HepG2 (cell line): ENCODE data around the gene B3GNT9. TPM values are rescaled to one million over a fixed set of nuclear protein-coding genes. Genes with fewer than 3 reads are reported as not detected.

ENCODE experiments used
- CAMTA2 ChIP-seq: sonication (generic); formaldehyde crosslinking; IDR thresholded peaks from 2 replicates; pipeline ENCODE4 v1.4.0; 2020; ENCODE audit warnings: mild to moderate bottlenecking, missing genetic modification reagents, borderline replicate concordance
- CREB3 ChIP-seq: sonication (generic); formaldehyde crosslinking; IDR thresholded peaks from 2 replicates; pipeline ENCODE4 v1.5.0; 2020; ENCODE audit warnings: missing genetic modification reagents
- DPF2 ChIP-seq: sonication (generic); formaldehyde crosslinking; IDR thresholded peaks from 2 replicates; pipeline ENCODE4 v1.4.0; 2020; ENCODE audit warnings: mild to moderate bottlenecking, low read depth, missing genetic modification reagents, borderline replicate concordance
- IKZF5 ChIP-seq: IDR thresholded peaks from 2 replicates; pipeline ENCODE4 v1.6.1; 2018; ENCODE audit warnings: missing genetic modification reagents, mild to moderate bottlenecking, missing compliant biosample characterization
- ISL2 ChIP-seq: sonication (generic); formaldehyde crosslinking; IDR thresholded peaks from 2 replicates; pipeline ENCODE4 v1.5.0; 2020; ENCODE audit warnings: missing genetic modification reagents
- JUND ChIP-seq: sonication (generic); formaldehyde crosslinking; IDR thresholded peaks from 2 replicates; pipeline ENCODE4 v1.8.0; 2022; ENCODE audit warnings: mild to moderate bottlenecking, missing genetic modification reagents
- KLF11 ChIP-seq: IDR thresholded peaks from 2 replicates; pipeline ENCODE4 v1.6.1; 2016; ENCODE audit warnings: missing compliant biosample characterization
- MBNL3 ChIP-seq: fragments of 250-450 bp; sonication (Bioruptor Pico); conservative IDR thresholded peaks from 2 replicates; pipeline ENCODE4 v1.8.0; 2022; ENCODE audit warnings: mild to moderate bottlenecking, inconsistent platforms
- SALL1 ChIP-seq: sonication (generic); formaldehyde crosslinking; IDR thresholded peaks from 2 replicates; pipeline ENCODE4 v1.8.0; 2022; ENCODE audit warnings: mild to moderate bottlenecking, missing genetic modification reagents
- SP140L ChIP-seq: sonication (generic); formaldehyde crosslinking; IDR thresholded peaks from 2 replicates; pipeline ENCODE4 v1.4.0; 2020; ENCODE audit warnings: missing genetic modification reagents, borderline replicate concordance
- THAP9 ChIP-seq: sonication (generic); formaldehyde crosslinking; IDR thresholded peaks from 2 replicates; pipeline ENCODE4; 2020; ENCODE audit warnings: missing genetic modification reagents, mild to moderate bottlenecking, borderline replicate concordance
- ZNF430 ChIP-seq: sonication (generic); formaldehyde crosslinking; IDR thresholded peaks from 2 replicates; pipeline ENCODE4 v1.9.0; 2021; ENCODE audit warnings: mild to moderate bottlenecking, missing genetic modification reagents
- ZNF562 ChIP-seq: sonication (generic); formaldehyde crosslinking; IDR thresholded peaks from 2 replicates; pipeline ENCODE4 v1.8.0; 2022; ENCODE audit warnings: missing genetic modification reagents, borderline replicate concordance
- ZNF580 ChIP-seq: IDR thresholded peaks from 2 replicates; pipeline ENCODE4 v1.6.1; 2016; ENCODE audit warnings: low read depth, borderline replicate concordance
- ZNF597 ChIP-seq: sonication (generic); formaldehyde crosslinking; IDR thresholded peaks from 2 replicates; pipeline ENCODE4 v1.5.0; 2020; ENCODE audit warnings: missing genetic modification reagents
- ZNF7 ChIP-seq: IDR thresholded peaks from 2 replicates; pipeline ENCODE4 v1.6.1; 2016; ENCODE audit warnings: missing biosample characterization, missing genetic modification reagents
- ZNF724P ChIP-seq: sonication (generic); formaldehyde crosslinking; IDR thresholded peaks from 2 replicates; pipeline ENCODE4 v1.8.0; 2022; ENCODE audit warnings: missing genetic modification reagents, borderline replicate concordance
- ZNF780A ChIP-seq: sonication (generic); formaldehyde crosslinking; IDR thresholded peaks from 2 replicates; pipeline ENCODE4 v1.8.0; 2022; ENCODE audit warnings: mild to moderate bottlenecking, missing genetic modification reagents, moderate library complexity
- ZNF816 ChIP-seq: sonication (generic); formaldehyde crosslinking; IDR thresholded peaks from 2 replicates; pipeline ENCODE4 v1.8.0; 2022; ENCODE audit warnings: missing genetic modification reagents, mild to moderate bottlenecking, borderline replicate concordance
- ZSCAN22 ChIP-seq: sonication (generic); formaldehyde crosslinking; IDR thresholded peaks from 2 replicates; pipeline ENCODE4 v1.4.0; 2020; ENCODE audit warnings: mild to moderate bottlenecking, missing genetic modification reagents
- polyA plus RNA-seq, 8 experiments: library from polyadenylated mRNA; depleted of rRNA in 3 of 8; stranded (reverse) in 7 of 8; unstranded in 1 of 8; fragments of >200 nt; fragmentation: Illumina TruSeq in 4 of 8; extraction: Trizol in 4 of 8; gene quantifications; 2 replicates each; pipeline versions ENCODE4 v1.2.1 to v1.2.3, GENCODE V29; 2011 to 2016; ENCODE audit warnings: low read depth in 4 of 8, missing spikeins in 1 of 8, mixed read lengths in 1 of 8; ENCODE audit not compliant: insufficient read depth in 1 of 8
- total RNA-seq, 5 experiments: library from RNA; depleted of rRNA; stranded (reverse); fragments of >200 nt; fragmentation: Illumina TruSeq; extraction: Trizol; gene quantifications; 2 replicates each; pipeline ENCODE4 v1.2.3, GENCODE V29; 2016; ENCODE audit warnings: low read depth in 1 of 5
- TF ChIP-seq, protein P1 (sequence below): IDR thresholded peaks from 2 replicates; pipeline ENCODE4 v1.6.1; 2016; ENCODE audit warnings: mild to moderate bottlenecking

B3GNT9 gene
- total and polyA plus RNA-seq, 2 of the 13 experiments (the other 11 are each of a cell fraction or from before 2014, with no cell fraction given), result 1.5 to 3.1 TPM

DNA sequence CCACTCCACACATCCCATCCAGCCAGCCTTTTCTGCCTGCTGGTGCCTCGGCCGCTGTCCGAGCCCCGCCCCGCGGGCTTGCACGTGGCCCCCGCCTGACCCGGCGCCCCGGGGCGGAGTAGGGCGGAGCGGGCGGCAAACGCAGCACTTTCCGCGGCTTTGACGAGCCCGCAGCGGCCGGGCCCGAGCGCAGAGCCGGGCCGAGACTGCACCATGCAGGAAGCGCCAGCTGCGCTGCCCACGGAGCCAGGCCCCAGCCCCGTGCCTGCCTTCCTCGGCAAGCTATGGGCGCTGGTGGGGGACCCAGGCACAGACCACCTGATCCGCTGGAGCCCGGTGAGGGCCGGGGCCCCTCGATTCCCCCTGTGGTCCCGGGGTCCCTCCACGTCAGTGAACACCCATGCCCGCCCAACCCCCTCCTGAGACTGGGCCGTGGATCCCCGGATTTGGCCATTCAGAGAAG is 13.8 kb upstream of the B3GNT9 start, which contains the start of gene HSF4 (continued):
- TF ChIP-seq SP140L (CRISPR knock-in tag) (no peak; the same call in 1 of the 2 replicates), ZNF580 (CRISPR knock-in tag) (peak; percentile 82; the same call in 1 of the 2 replicates), ISL2 (peak; percentile 76; the same call in 1 of the 2 replicates), CREB3 (CRISPR knock-in tag) (peak; percentile 70; the same call in 1 of the 2 replicates), ZNF7 (CRISPR knock-in tag) (no peak), MBNL3 (CRISPR knock-in tag) (no peak), ZNF816 (CRISPR knock-in tag) (peak; percentile 78; the same call in 1 of the 2 replicates), THAP9 (CRISPR knock-in tag) (no peak), DPF2 (no peak), JUND (CRISPR knock-in tag) (peak; percentile 26; the same call in 1 of the 2 replicates), CAMTA2 (CRISPR knock-in tag) (peak; percentile 83; the same call in 1 of the 2 replicates), SALL1 (CRISPR knock-in tag) (peak; percentile 94), ZNF724P (CRISPR knock-in tag) (peak; percentile 91; the same call in 1 of the 2 replicates), ZNF430 (CRISPR knock-in tag) (peak; percentile 59), ZNF562 (CRISPR knock-in tag) (no peak; the same call in 1 of the 2 replicates), ZNF597 (0 out of 2 replicates have a peak, but pooled peaks have one; percentile 40), ZSCAN22 (CRISPR knock-in tag) (no peak), KLF11 (CRISPR knock-in tag) (no peak), ZNF780A (CRISPR knock-in tag) (no peak), IKZF5 (CRISPR knock-in tag) (peak; percentile 31; the same call in 1 of the 2 replicates)
- TF ChIP-seq, protein P1, sequence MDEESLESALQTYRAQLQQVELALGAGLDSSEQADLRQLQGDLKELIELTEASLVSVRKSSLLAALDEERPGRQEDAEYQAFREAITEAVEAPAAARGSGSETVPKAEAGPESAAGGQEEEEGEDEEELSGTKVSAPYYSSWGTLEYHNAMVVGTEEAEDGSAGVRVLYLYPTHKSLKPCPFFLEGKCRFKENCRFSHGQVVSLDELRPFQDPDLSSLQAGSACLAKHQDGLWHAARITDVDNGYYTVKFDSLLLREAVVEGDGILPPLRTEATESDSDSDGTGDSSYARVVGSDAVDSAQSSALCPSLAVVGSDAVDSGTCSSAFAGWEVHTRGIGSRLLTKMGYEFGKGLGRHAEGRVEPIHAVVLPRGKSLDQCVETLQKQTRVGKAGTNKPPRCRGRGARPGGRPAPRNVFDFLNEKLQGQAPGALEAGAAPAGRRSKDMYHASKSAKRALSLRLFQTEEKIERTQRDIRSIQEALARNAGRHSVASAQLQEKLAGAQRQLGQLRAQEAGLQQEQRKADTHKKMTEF (CRISPR knock-in tag), result peak; percentile 90; the same call in 1 of the 2 replicates
